Smooth muscle cell (in vitro differentiated cells): ENCODE results near the gene MYH10. TPM values are rescaled to one million over a fixed set of nuclear protein-coding genes. Genes with fewer than 3 reads are reported as not detected.

ENCODE experiments used
- DNase-seq: peaks from one replicate; lab custom pipeline; 2025; ENCODE audit not compliant: unreplicated experiment; lab: John Stamatoyannopoulos, UW
- H2AFZ ChIP-seq: fragments of 200-600 bp; sonication (generic); 2 replicates; pipeline ENCODE4 v1.6.0; 2016; ENCODE audit warnings: antibody characterized with exemption, low read depth, mild to moderate bottlenecking
- H3F3A ChIP-seq: fragments of 200-600 bp; sonication (generic); 2 replicates; pipeline ENCODE4 v1.6.0; 2017; ENCODE audit warnings: antibody characterized with exemption, low read depth
- H3K27ac ChIP-seq: fragments of 200-600 bp; sonication (generic); 2 replicates; pipeline ENCODE4 v1.5.1; 2016; ENCODE audit warnings: low read depth, mild to moderate bottlenecking
- H3K27me3 ChIP-seq: fragments of 200-600 bp; sonication (generic); 2 replicates; pipeline ENCODE4 v1.6.1; 2016; ENCODE audit warnings: low read depth, mild to moderate bottlenecking
- H3K36me3 ChIP-seq: fragments of 200-600 bp; sonication (generic); 2 replicates; pipeline ENCODE4 v1.5.1; 2016; ENCODE audit warnings: low read depth
- H3K4me1 ChIP-seq: fragments of 200-600 bp; sonication (generic); 2 replicates; pipeline ENCODE4 v1.5.1; 2016; ENCODE audit warnings: low read depth
- H3K4me2 ChIP-seq: fragments of 200-600 bp; sonication (generic); 2 replicates; pipeline ENCODE4 v1.6.0; 2016; ENCODE audit warnings: mild to moderate bottlenecking
- H3K4me3 ChIP-seq: fragments of 200-600 bp; sonication (generic); 2 replicates; pipeline ENCODE4 v1.5.1; 2016; ENCODE audit warnings: mild to moderate bottlenecking
- H3K79me2 ChIP-seq: fragments of 200-600 bp; sonication (generic); 2 replicates; pipeline ENCODE4 v1.6.0; 2016; ENCODE audit warnings: low read depth, mild to moderate bottlenecking
- H3K9ac ChIP-seq: fragments of 200-600 bp; sonication (generic); 2 replicates; pipeline ENCODE4 v1.6.0; 2016; ENCODE audit warnings: low read depth
- H3K9me3 ChIP-seq: fragments of 200-600 bp; sonication (generic); replicated peaks from 2 replicates; pipeline ENCODE4 v1.5.1; 2016; ENCODE audit warnings: low read depth
- H4K20me1 ChIP-seq: fragments of 200-600 bp; sonication (generic); 2 replicates; pipeline ENCODE4 v1.6.0; 2016; ENCODE audit warnings: low read depth
- WGBS: methylation state at CpG from one replicate; pipeline ENCODE4 v1.1.7; 2016; ENCODE audit warnings: low lambda C conversion rate; 5-methylcytosine and 5-hydroxymethylcytosine counted together
- polyA plus RNA-seq: library from polyadenylated mRNA; unstranded; fragments of >200 nt; fragmentation: Nextera tagmentation; extraction: Ambion mirVana; gene quantifications from 2 replicates; pipeline ENCODE4 v1.2.1, GENCODE V29; 2016
- total RNA-seq: library from RNA; depleted of rRNA; stranded (reverse); fragments of >200 nt; gene quantifications from 2 replicates; pipeline ENCODE4 v1.2.3, GENCODE V29; 2014
- TF ChIP-seq, protein P1 (sequence below): fragments of 200-600 bp; sonication (generic); IDR thresholded peaks from 2 replicates; pipeline ENCODE4 v1.5.1; 2017; ENCODE audit warnings: borderline replicate concordance, mild to moderate bottlenecking, antibody characterized with exemption; ENCODE audit not compliant: insufficient read depth, poor library complexity, severe bottlenecking

MYH10 gene
- total and polyA plus RNA-seq, 2 experiments from 2014 or later = 112 to 146 TPM

GRCh38 chr17:8479431-8479947 lies 151.0 kb downstream of the MYH10 start:
- Histone ChIP-seq H3K4me3 (no peak overlapping the region), H3K79me2 (peaks cover 4% of the 10 kb centered on the region), H3K9ac (no peak overlapping the region), H3F3A (peaks cover 52% of the 10 kb centered on the region), H2AFZ (no peak overlapping the region), H3K36me3 (peaks cover 12% of the 10 kb centered on the region), H3K27ac (peak overlapping the region; percentile 37), H3K27me3 (no peaks in the 10 kb centered on the region), H4K20me1 (peaks cover 65% of the 10 kb centered on the region), H3K9me3 (no peaks in the 10 kb centered on the region), H3K4me1 (no peaks in the 10 kb centered on the region), H3K4me2 (no peak overlapping the region)
- 91% methylated on average over 11 of the region's 11 CpGs for WGBS
- TF ChIP-seq, protein P1, sequence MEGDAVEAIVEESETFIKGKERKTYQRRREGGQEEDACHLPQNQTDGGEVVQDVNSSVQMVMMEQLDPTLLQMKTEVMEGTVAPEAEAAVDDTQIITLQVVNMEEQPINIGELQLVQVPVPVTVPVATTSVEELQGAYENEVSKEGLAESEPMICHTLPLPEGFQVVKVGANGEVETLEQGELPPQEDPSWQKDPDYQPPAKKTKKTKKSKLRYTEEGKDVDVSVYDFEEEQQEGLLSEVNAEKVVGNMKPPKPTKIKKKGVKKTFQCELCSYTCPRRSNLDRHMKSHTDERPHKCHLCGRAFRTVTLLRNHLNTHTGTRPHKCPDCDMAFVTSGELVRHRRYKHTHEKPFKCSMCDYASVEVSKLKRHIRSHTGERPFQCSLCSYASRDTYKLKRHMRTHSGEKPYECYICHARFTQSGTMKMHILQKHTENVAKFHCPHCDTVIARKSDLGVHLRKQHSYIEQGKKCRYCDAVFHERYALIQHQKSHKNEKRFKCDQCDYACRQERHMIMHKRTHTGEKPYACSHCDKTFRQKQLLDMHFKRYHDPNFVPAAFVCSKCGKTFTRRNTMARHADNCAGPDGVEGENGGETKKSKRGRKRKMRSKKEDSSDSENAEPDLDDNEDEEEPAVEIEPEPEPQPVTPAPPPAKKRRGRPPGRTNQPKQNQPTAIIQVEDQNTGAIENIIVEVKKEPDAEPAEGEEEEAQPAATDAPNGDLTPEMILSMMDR = no peak
- DNase-seq = no peak

DNA sequence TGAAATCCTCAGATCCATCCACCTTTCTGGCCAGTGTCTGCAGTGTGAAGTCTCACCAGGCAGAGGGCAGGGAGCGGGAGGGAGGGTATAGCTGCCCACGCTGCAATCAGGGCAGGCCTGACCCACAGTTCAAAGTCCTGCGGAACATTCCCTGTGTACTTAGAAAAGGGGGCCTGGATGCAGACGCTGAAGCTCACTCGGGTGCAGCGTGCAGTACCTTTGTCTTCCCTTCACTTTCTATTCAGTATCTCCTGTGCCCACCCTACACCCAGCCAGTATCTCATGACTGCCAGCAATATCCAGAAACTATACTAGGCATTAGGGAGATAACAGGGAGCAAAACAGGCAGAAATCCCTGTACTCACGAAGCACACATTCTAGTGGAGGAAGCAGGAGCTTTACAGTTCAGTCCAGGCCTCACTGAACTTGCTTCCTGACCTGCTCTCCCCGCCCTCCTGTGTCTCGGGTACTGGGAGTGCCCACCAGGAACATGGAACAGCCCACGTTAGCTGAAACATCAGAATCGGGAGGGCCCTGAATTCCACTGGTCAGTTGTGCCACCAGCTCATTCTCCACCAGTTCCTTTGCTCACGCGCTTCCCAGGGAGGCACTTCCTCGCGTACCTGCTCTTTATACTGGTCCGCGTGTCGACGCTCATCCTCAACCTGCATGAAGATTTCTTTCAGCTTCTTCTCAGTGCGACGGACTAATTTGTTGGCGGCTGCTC lies 152.6 kb downstream of the MYH10 start:
- Histone ChIP-seq H3F3A (peaks cover 52% of the 10 kb centered on the region), H3K36me3 (peaks cover 11% of the 10 kb centered on the region), H3K4me1 (no peaks in the 10 kb centered on the region), H3K4me2 (no peak overlapping the region), H3K9me3 (no peaks in the 10 kb centered on the region), H3K79me2 (no peaks in the 10 kb centered on the region), H2AFZ (no peak overlapping the region), H3K27ac (peak overlapping the region; percentile 30), H4K20me1 (peaks cover 81% of the 10 kb centered on the region), H3K27me3 (no peaks in the 10 kb centered on the region), H3K4me3 (no peak overlapping the region), H3K9ac (no peak overlapping the region)
- TF ChIP-seq, protein P1 = no peak
- WGBS = 96% methylated on average over 22 of the region's 22 CpGs
- DNase-seq = no peak

DNA sequence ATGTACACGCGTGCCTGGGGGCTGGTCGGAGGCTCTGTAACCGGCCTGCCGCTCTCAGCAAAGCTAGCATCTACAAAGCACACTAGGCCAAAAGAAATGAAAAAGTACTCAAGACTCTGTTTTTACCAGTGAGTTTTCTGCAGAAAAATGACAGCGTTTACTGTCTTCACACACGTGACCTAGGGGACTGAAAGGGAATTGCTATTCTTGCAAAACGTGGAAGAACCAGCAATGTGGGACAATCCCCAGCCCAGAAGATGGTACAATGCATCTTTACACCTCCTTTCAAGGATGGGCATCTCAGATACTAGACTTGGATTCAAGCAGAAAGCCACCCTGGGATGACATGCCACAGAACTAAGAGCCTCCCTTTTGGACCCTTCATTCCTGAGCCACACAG lies 153.4 kb downstream of the MYH10 start:
- H3K36me3 ChIP-seq = peaks cover 11% of the 10 kb centered on the region
- H3K9me3 ChIP-seq = no peaks in the 10 kb centered on the region
- no peak for DNase-seq
- H3F3A ChIP-seq = peaks cover 52% of the 10 kb centered on the region
- WGBS = 96% methylated on average over 8 of the region's 8 CpGs
- H3K27me3 ChIP-seq = no peaks in the 10 kb centered on the region
- TF ChIP-seq, protein P1 = no peak
- no peak overlapping the region for H2AFZ ChIP-seq
- no peaks in the 10 kb centered on the region for H3K79me2 ChIP-seq
- no peaks in the 10 kb centered on the region for H3K4me1 ChIP-seq
- no peak overlapping the region for H3K27ac ChIP-seq
- no peak overlapping the region for H3K4me2 ChIP-seq
- H4K20me1 ChIP-seq = peaks cover 83% of the 10 kb centered on the region
- no peak overlapping the region for H3K4me3 ChIP-seq
- H3K9ac ChIP-seq = no peak overlapping the region

GRCh38 chr17:8476741-8477140 lies 153.8 kb downstream of the MYH10 start:
- no peak overlapping the region for H3K4me3 ChIP-seq
- no peak overlapping the region for H2AFZ ChIP-seq
- TF ChIP-seq, protein P1 = no peak
- no peaks in the 10 kb centered on the region for H3K79me2 ChIP-seq
- no peak overlapping the region for H3K9ac ChIP-seq
- 98% methylated on average over 22 of the region's 22 CpGs for WGBS
- no peaks in the 10 kb centered on the region for H3K4me1 ChIP-seq
- DNase-seq = no peak
- no peaks in the 10 kb centered on the region for H3K9me3 ChIP-seq
- H3K27ac ChIP-seq = no peak overlapping the region
- peaks cover 83% of the 10 kb centered on the region for H4K20me1 ChIP-seq
- peaks cover 11% of the 10 kb centered on the region for H3K36me3 ChIP-seq
- H3K4me2 ChIP-seq = no peak overlapping the region
- no peaks in the 10 kb centered on the region for H3K27me3 ChIP-seq
- peaks cover 52% of the 10 kb centered on the region for H3F3A ChIP-seq
